Measurements from ENCODE around the gene PARP9.
A peak's percentile ranks its signal among the peaks of the same experiment; 100 is the strongest.

Gene PARP9

DNA sequence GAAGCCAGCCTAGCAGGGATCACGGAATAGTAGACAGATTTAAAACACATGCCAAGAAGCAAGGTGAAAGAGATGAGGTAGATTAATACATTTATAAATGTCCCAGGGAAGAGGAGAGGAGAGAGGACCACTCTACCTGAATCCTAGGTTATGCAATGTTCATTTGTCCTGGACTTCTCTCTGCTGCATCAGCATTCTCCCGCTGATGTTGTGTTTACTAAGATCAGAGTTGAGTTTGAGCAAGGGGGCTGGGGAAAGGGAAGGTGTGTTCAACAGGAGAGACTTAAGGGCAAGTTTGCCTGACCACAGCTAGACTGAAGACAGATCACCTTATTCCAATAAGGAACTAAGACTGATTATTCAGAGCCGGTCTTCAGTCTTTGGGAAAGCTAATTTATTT, 48.2 kb downstream of the PARP9 start:
- H3K4me1 ChIP-seq (ENCODE audit: low read length) = peaks cover 7% of the 10 kb centered on the region
- H3K9me2 ChIP-seq (replicated peaks; ENCODE audit: insufficient read depth, low read length) = no peaks in the 10 kb centered on the region
- H3K27ac ChIP-seq (ENCODE audit: low read length) = no peak overlapping the region
- no peaks in the 10 kb centered on the region for H3K27me3 ChIP-seq (replicated peaks; ENCODE audit: insufficient read depth, low read length)
- peaks cover 32% of the 10 kb centered on the region for H3K79me2 ChIP-seq (ENCODE audit: low read length)
- DNase-seq = no peak
- H3K36me3 ChIP-seq (replicated peaks; ENCODE audit: insufficient read depth, low read length) = no peaks in the 10 kb centered on the region
- H3K9me3 ChIP-seq (replicated peaks; ENCODE audit: insufficient read depth, low read length) = no peaks in the 10 kb centered on the region
- H3K4me2 ChIP-seq (ENCODE audit: low read depth, low read length) = no peak overlapping the region
- peaks cover 8% of the 10 kb centered on the region for H3F3A ChIP-seq (ENCODE audit: insufficient read depth, low read length)
- peaks cover 24% of the 10 kb centered on the region; the same call in 1 of the 2 replicates for H4K20me1 ChIP-seq (ENCODE audit: insufficient read depth, low read length)
- no peak overlapping the region for H3K9ac ChIP-seq (ENCODE audit: low read length)
- TF ChIP-seq, protein P1, sequence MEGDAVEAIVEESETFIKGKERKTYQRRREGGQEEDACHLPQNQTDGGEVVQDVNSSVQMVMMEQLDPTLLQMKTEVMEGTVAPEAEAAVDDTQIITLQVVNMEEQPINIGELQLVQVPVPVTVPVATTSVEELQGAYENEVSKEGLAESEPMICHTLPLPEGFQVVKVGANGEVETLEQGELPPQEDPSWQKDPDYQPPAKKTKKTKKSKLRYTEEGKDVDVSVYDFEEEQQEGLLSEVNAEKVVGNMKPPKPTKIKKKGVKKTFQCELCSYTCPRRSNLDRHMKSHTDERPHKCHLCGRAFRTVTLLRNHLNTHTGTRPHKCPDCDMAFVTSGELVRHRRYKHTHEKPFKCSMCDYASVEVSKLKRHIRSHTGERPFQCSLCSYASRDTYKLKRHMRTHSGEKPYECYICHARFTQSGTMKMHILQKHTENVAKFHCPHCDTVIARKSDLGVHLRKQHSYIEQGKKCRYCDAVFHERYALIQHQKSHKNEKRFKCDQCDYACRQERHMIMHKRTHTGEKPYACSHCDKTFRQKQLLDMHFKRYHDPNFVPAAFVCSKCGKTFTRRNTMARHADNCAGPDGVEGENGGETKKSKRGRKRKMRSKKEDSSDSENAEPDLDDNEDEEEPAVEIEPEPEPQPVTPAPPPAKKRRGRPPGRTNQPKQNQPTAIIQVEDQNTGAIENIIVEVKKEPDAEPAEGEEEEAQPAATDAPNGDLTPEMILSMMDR (IDR thresholded peaks at IDR 0.05; ENCODE audit: low read length) = no peak
- no peak for TF ChIP-seq EZH2 (optimal IDR thresholded peaks at IDR 0.05; ENCODE audit: low read depth, low read length)
- no peak for TF ChIP-seq EZH2phosphoT487 (IDR thresholded peaks at IDR 0.05; ENCODE audit: low read length)
- H3K4me3 ChIP-seq (ENCODE audit: low read length) = no peak overlapping the region
- no peak overlapping the region for H2AFZ ChIP-seq (ENCODE audit: low read length)

DNA sequence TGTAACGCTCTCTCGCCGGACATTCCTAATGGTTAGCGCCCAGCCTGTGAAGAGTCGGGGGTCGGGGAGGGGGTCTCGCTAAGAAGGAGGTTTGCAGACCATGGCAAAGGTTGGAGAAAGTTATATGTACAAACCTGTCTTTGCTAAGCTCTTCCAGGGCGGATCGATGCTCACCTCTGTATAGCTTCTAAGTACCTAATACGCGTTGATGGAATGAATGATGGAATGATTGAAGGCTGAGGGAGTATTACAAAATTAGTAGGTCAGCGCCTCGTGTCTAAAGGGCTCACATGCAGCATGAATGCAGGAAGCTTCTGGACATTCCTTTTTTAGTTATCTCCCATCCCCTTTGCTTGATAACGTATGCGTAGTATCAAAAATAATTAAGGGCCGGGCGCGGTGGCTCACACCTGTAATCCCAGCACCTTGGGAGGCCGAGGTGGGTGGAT, 49.1 kb downstream of the PARP9 start:
- H3K27me3 ChIP-seq (replicated peaks; ENCODE audit: insufficient read depth, low read length) = no peaks in the 10 kb centered on the region
- H3K9me2 ChIP-seq (replicated peaks; ENCODE audit: insufficient read depth, low read length) = no peaks in the 10 kb centered on the region
- no peaks in the 10 kb centered on the region for H3K9me3 ChIP-seq (replicated peaks; ENCODE audit: insufficient read depth, low read length)
- DNase-seq = no peak
- no peaks in the 10 kb centered on the region for H3K36me3 ChIP-seq (replicated peaks; ENCODE audit: insufficient read depth, low read length)
- H3K79me2 ChIP-seq (ENCODE audit: low read length) = peaks cover 40% of the 10 kb centered on the region
- TF ChIP-seq, protein P1 (IDR thresholded peaks at IDR 0.05; ENCODE audit: low read length) = no peak
- TF ChIP-seq EZH2phosphoT487 (IDR thresholded peaks at IDR 0.05; ENCODE audit: low read length) (no peak), EZH2 (optimal IDR thresholded peaks at IDR 0.05; ENCODE audit: low read depth, low read length) (no peak)
- H3K9ac ChIP-seq (ENCODE audit: low read length) = peak overlapping the region; percentile 92; the same call in 1 of the 2 replicates
- peak overlapping the region; percentile 85 for H3K4me3 ChIP-seq (ENCODE audit: low read length)
- H3F3A ChIP-seq (ENCODE audit: insufficient read depth, low read length) = peaks cover 8% of the 10 kb centered on the region
- peaks cover 7% of the 10 kb centered on the region for H3K4me1 ChIP-seq (ENCODE audit: low read length)
- H3K4me2 ChIP-seq (ENCODE audit: low read depth, low read length) = peak overlapping the region; percentile 88
- H3K27ac ChIP-seq (ENCODE audit: low read length) = peak overlapping the region; percentile 95; the same call in 1 of the 2 replicates
- peaks cover 28% of the 10 kb centered on the region for H4K20me1 ChIP-seq (ENCODE audit: insufficient read depth, low read length)
- peak overlapping the region; percentile 76 for H2AFZ ChIP-seq (ENCODE audit: low read length)

DNA sequence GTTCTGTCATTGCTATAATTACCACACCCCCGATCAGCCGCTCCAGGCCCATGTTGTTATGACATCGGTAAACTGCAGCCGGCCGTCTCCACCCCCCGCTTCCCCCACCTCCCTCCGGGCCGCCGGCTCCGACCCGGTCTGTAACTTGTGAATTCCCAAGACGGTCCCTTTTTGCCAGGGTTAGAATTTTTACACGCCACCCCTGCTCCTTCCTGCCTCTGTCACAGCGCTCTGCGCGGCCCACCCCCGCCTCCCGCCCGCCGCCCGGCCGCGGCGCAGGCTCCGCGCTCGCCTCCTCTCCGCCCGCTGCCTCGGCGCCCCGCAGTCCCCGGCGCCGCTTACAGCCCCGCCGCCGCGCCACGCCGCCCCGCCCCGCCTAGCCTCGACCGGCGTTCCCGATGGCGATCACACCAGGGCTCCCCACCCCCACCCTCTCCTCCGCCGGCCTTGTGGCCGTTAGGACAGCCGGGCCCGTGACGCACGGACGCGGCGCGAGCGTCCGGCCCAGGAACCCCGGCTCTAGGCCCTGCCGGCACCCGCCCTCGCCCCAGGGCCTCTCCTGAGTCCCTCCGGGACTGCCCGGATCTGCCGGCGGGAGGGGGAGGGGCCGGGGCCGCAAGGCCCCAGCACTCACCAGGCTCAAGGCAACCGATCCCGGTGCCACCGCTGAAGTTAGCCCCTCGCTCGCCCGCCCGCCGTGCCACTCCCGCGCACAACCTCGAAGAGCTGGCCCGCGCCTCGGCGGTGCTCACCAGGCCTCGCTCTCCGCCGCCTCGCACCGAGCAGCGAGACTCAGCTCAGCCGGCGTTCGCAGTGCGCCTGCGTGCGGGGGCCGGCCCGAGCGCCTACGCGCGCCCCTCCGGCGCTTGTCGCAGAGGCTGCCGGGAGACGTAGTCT, 49.7 kb downstream of the PARP9 start, which contains the start of gene KPNA1:
Gene KPNA1, minus strand, starts transcription at position 817 of the 897 bp plus-strand sequence. CDS start 18,374 bp downstream, outside the sequence.
- Histone ChIP-seq H3K9me3 (replicated peaks; ENCODE audit: insufficient read depth, low read length) (no peaks in the 10 kb centered on the region), H3F3A (ENCODE audit: insufficient read depth, low read length) (peaks cover 8% of the 10 kb centered on the region), H2AFZ (ENCODE audit: low read length) (peak within 1 kb of the TSS; percentile 76), H3K4me2 (ENCODE audit: low read depth, low read length) (peak within 1 kb of the TSS; percentile 88), H4K20me1 (ENCODE audit: insufficient read depth, low read length) (peaks cover 28% of the 10 kb centered on the region), H3K9me2 (replicated peaks; ENCODE audit: insufficient read depth, low read length) (no peaks in the 10 kb centered on the region), H3K27me3 (replicated peaks; ENCODE audit: insufficient read depth, low read length) (no peaks in the 10 kb centered on the region), H3K4me3 (ENCODE audit: low read length) (peak within 1 kb of the TSS; percentile 85), H3K79me2 (ENCODE audit: low read length) (peaks cover 47% of the 10 kb centered on the region), H3K4me1 (ENCODE audit: low read length) (peaks cover 7% of the 10 kb centered on the region), H3K27ac (ENCODE audit: low read length) (peak within 1 kb of the TSS; percentile 95), H3K9ac (ENCODE audit: low read length) (peak within 1 kb of the TSS; percentile 92), H3K36me3 (replicated peaks; ENCODE audit: insufficient read depth, low read length) (no peaks in the 10 kb centered on the region)
- TF ChIP-seq EZH2phosphoT487 (IDR thresholded peaks at IDR 0.05; ENCODE audit: low read length) = no peak
- TF ChIP-seq EZH2 (optimal IDR thresholded peaks at IDR 0.05; ENCODE audit: low read depth, low read length) = no peak
- TF ChIP-seq, protein P1 (IDR thresholded peaks at IDR 0.05; ENCODE audit: low read length) = no peak
- DNase-seq = peak; percentile 92

Data from MM.1S (cell line).